NB4 (cell line): ENCODE data around the gene ASB8.
"Not testable (repeated sequence)": the region's sequence is repeated elsewhere in the genome, so short reads cannot be mapped to it uniquely, and the experiment has no call there.

ENCODE experiments used
- MAX ChIP-seq: IDR thresholded peaks from 2 replicates; pipeline ENCODE4 v1.6.1; 2011; ENCODE audit warnings: low read depth, low read length
- POLR2A ChIP-seq: IDR thresholded peaks from 2 replicates; pipeline ENCODE4 v1.6.1; 2011; ENCODE audit warnings: mild to moderate bottlenecking; ENCODE audit not compliant: insufficient read length; ENCODE audit errors: extremely low read depth
- TF ChIP-seq, protein P1 (sequence below): IDR thresholded peaks from one replicate; pipeline ENCODE4 v1.5.1; 2012; ENCODE audit warnings: low read depth, low read length

GRCh38 chr12:48125542-48125941, 31.8 kb downstream of the ASB8 start:
- TF ChIP-seq, protein P1, sequence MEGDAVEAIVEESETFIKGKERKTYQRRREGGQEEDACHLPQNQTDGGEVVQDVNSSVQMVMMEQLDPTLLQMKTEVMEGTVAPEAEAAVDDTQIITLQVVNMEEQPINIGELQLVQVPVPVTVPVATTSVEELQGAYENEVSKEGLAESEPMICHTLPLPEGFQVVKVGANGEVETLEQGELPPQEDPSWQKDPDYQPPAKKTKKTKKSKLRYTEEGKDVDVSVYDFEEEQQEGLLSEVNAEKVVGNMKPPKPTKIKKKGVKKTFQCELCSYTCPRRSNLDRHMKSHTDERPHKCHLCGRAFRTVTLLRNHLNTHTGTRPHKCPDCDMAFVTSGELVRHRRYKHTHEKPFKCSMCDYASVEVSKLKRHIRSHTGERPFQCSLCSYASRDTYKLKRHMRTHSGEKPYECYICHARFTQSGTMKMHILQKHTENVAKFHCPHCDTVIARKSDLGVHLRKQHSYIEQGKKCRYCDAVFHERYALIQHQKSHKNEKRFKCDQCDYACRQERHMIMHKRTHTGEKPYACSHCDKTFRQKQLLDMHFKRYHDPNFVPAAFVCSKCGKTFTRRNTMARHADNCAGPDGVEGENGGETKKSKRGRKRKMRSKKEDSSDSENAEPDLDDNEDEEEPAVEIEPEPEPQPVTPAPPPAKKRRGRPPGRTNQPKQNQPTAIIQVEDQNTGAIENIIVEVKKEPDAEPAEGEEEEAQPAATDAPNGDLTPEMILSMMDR: not testable (repeated sequence)
- TF ChIP-seq POLR2A, MAX: not testable (repeated sequence)
